Peyer's patch (tissue), 4 donors: ENCODE data around the gene ESYT2. TPM values are rescaled to one million over a fixed set of nuclear protein-coding genes. Genes with fewer than 3 reads are reported as not detected.
A peak's percentile ranks its signal among the peaks of the same experiment; 100 is the strongest.

Experiments
- DNase-seq, 3 donors: peaks; one replicate each; pipeline ENCODE4 v3.0.0-alpha.2; 2017 to 2019
- H3K27ac ChIP-seq, 4 donors: fragments of 200-600 bp; sonication (generic); one replicate each; pipeline ENCODE4 v1.5.1; 2016 to 2019
- H3K27me3 ChIP-seq, 2 donors: fragments of 200-600 bp; sonication (generic); one replicate each; pipeline ENCODE4 v1.5.1; 2019
- H3K36me3 ChIP-seq, 3 donors: fragments of 200-600 bp; sonication (generic); one replicate each; pipeline ENCODE4 v1.5.1; 2016 to 2019
- H3K4me1 ChIP-seq, 4 donors: fragments of 200-600 bp; sonication (generic); one replicate each; pipeline ENCODE4 v1.5.1; 2016 to 2019
- H3K4me3 ChIP-seq, 4 donors: fragments of 200-600 bp; sonication (generic); 1 replicate in 3 of 4; 2 replicates in 1 of 4; pipeline ENCODE4 v1.5.1; 2016 to 2019; ENCODE audit warnings: mild to moderate bottlenecking in 1 of 4
- H3K9me3 ChIP-seq, 4 donors: fragments of 200-600 bp; sonication (generic); one replicate each; pipeline ENCODE4 v1.5.1; 2016 to 2019; ENCODE audit warnings: mild to moderate bottlenecking in 1 of 4
- CTCF ChIP-seq, 6 experiments: fragments of 450-650 bp in 4 of 6; fragments of 200-600 bp in 2 of 6; sonication (generic) in 1 of 6; IDR thresholded peaks; one replicate each; pipeline ENCODE4 v1.5.1; 2017 to 2019; ENCODE audit warnings: antibody characterized with exemption in 6 of 6, mild to moderate bottlenecking in 3 of 6, moderate library complexity in 1 of 6
- POLR2A ChIP-seq, 2 donors: fragments of 450-650 bp; IDR thresholded peaks; one replicate each; pipeline ENCODE4 v1.5.1; 2017; ENCODE audit warnings: antibody characterized with exemption in 2 of 2, mild to moderate bottlenecking in 2 of 2, moderate library complexity in 2 of 2
- total RNA-seq, 4 donors: library from RNA; depleted of rRNA; stranded (reverse); fragments of >200 nt; gene quantifications; one replicate each; pipeline ENCODE4 v1.1.0, GENCODE V29; 2016

Gene ESYT2
- total RNA-seq, 4 donors from 2014 or later = 53.6 to 137 (median 71.0) TPM

DNA sequence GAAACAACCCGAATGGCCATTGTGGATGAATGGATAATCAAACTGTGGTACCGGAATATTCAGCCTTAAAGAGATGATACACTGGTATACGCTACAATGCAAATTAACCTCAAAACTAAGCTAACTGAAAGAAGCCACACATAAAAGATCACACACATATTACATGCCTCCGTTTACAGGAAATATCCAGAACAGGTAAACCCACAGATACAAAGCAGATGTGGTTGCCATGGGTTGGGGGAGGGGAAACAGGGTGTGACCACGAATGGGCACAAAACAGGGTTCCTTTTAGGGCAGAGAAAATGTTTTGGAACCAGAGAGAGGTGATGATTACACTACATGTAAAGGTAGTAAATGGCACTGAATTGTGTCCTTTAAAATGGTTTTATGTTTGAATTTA is 16.6 kb downstream of the ESYT2 start:
- Histone ChIP-seq H3K4me1 (peaks cover 0 to 43% (median 9%) of the 10 kb centered on the region in 4 donors), H3K9me3 (no peaks in the 10 kb centered on the region), H3K4me3 (no peak overlapping the region), H3K27ac (peak overlapping the region; percentile 47 to 70 (median 60)), H3K27me3 (no peaks in the 10 kb centered on the region), H3K36me3 (peaks cover 0 to 11% (median 0%) of the 10 kb centered on the region in 3 donors)
- TF ChIP-seq CTCF (IDR thresholded peaks at IDR 0.05) (no peak), POLR2A (IDR thresholded peaks at IDR 0.05) (no peak)
- peak in 2 of 3 donors; percentile 67 to 80 for DNase-seq

DNA sequence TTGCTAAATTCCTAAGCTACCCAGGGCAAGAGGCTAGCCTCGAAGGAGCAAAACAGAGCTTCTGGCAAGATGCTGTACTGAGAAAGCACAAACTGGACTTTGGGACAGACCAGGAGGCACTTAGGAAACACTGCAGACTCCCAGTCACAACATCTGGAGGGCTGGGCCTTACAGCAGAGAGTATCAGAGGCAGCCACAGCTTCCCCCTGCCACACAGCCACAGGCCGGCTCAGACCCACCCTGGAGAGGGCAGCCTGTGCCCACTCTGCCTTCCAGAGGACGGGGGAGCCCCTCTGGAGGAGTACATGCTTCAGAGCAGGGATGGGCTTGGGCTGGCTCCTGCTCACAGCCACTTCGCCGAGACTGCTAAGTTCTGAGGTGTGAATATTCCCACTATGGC is 17.4 kb downstream of the ESYT2 start:
- Histone ChIP-seq H3K36me3 (peaks cover 0 to 11% (median 0%) of the 10 kb centered on the region in 3 donors), H3K27me3 (no peaks in the 10 kb centered on the region), H3K9me3 (no peaks in the 10 kb centered on the region), H3K4me1 (peaks cover 0 to 35% (median 5%) of the 10 kb centered on the region in 4 donors), H3K4me3 (no peak overlapping the region), H3K27ac (peak overlapping the region; percentile 47 to 70 (median 54))
- TF ChIP-seq CTCF (IDR thresholded peaks at IDR 0.05) (no peak), POLR2A (IDR thresholded peaks at IDR 0.05) (no peak)
- DNase-seq = no peak

DNA sequence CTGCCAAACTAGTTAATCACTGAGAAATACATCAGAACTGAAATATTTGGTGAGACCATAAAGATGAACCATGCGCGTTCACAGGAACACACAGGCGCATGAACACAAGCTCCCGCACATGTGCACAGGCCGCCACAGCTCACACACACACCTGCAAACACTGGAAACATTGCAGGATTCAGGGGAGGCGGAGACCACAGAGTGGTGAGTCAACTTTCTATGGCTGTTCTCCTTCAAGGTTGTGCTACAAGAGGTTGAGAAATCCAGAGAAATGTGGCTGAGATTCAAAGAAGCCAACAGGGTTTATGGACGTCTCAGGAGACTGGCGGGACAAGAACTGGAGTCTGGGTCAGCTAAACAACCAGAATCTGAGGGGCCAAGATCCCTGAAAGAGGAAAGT is 17.8 kb downstream of the ESYT2 start:
- Histone ChIP-seq H3K36me3 (peaks cover 0 to 11% (median 0%) of the 10 kb centered on the region in 3 donors), H3K27ac (peak overlapping the region; percentile 47 to 70 (median 54)), H3K4me3 (no peak overlapping the region), H3K9me3 (no peaks in the 10 kb centered on the region), H3K27me3 (no peaks in the 10 kb centered on the region), H3K4me1 (peaks cover 0 to 33% (median 4%) of the 10 kb centered on the region in 4 donors)
- DNase-seq = no peak
- TF ChIP-seq CTCF (IDR thresholded peaks at IDR 0.05) = no peak
- TF ChIP-seq POLR2A (IDR thresholded peaks at IDR 0.05) = no peak

- no peaks in the 10 kb centered on the region for H3K9me3 ChIP-seq
- peak overlapping the region in 2 of 4 donors; percentile 47 to 70 for H3K27ac ChIP-seq
- no peak overlapping the region for H3K4me3 ChIP-seq
- no peak for DNase-seq
- H3K36me3 ChIP-seq = peaks cover 0 to 16% (median 0%) of the 10 kb centered on the region in 3 donors
- H3K4me1 ChIP-seq = peaks cover 0 to 27% (median 3%) of the 10 kb centered on the region in 4 donors
- no peaks in the 10 kb centered on the region for H3K27me3 ChIP-seq
- TF ChIP-seq CTCF (IDR thresholded peaks at IDR 0.05) (no peak), POLR2A (IDR thresholded peaks at IDR 0.05) (no peak)
Observed at GRCh38 chr7:158810846-158811245, 18.5 kb downstream of the ESYT2 start.

DNA sequence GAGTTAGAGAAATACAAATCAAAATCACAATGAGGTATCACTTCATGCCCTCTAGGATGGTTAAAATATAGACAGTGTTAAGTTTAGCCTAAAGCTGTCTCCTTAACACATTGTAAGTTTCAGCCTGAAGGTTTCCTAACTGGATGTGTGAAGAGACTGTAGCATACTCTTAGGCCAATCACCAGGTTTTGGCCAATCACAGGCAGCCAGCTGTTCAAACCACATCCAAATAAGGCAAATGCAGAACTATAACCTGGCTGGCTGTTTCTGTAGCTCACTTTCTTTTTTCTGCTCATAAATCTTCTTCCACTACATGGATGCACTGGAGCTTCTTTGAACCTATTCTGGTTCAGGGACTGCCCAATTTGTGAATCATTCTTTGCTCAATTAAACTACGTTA is 19.7 kb downstream of the ESYT2 start:
- no peaks in the 10 kb centered on the region for H3K9me3 ChIP-seq
- no peak overlapping the region for H3K27ac ChIP-seq

More for the DNA sequence above, 19.7 kb downstream of the ESYT2 start:
- no peaks in the 10 kb centered on the region for H3K27me3 ChIP-seq
- TF ChIP-seq POLR2A (IDR thresholded peaks at IDR 0.05) (no peak), CTCF (IDR thresholded peaks at IDR 0.05) (no peak)
- H3K4me1 ChIP-seq = peaks cover 0 to 17% (median 3%) of the 10 kb centered on the region in 4 donors
- no peak for DNase-seq
- H3K4me3 ChIP-seq = no peak overlapping the region
- H3K36me3 ChIP-seq = peaks cover 0 to 18% (median 0%) of the 10 kb centered on the region in 3 donors
